GM21619 (cell line): ENCODE measurements around the gene ITIH4.

Experiments
- ATAC-seq: cut with Tn5 transposase; IDR thresholded peaks from one replicate; pipeline ENCODE4 v1.9.1; 2021; ENCODE audit not compliant: unreplicated experiment

Gene ITIH4

GRCh38 chr3:52834871-52835501 lies 4.5 kb upstream of the ITIH4 start, which contains the start of gene MUSTN1:
Gene MUSTN1 (minus strand): TSS chr3:52835019. CDS start chr3:52834948, 71 bp downstream.
- no peak for ATAC-seq

GRCh38 chr3:52833202-52833601 lies 2.7 kb upstream of the ITIH4 start:
- ATAC-seq, result no peak

GRCh38 chr3:52831500-52832301 lies 1.2 kb upstream of the ITIH4 start:
- ATAC-seq, result no peak

- no peak for ATAC-seq
Observed at GRCh38 chr3:52829906-52830463, 487 bp downstream of the ITIH4 start.

- no peak for ATAC-seq
Observed at GRCh38 chr3:52829482-52829881, 990 bp downstream of the ITIH4 start.

GRCh38 chr3:52827866-52828376 lies 2.6 kb downstream of the ITIH4 start:
- no peak for ATAC-seq

- ATAC-seq, result no peak
Observed at GRCh38 chr3:52827441-52827840, 3.0 kb downstream of the ITIH4 start.

GRCh38 chr3:52824037-52824436 lies 6.4 kb downstream of the ITIH4 start:
- no peak for ATAC-seq

GRCh38 chr3:52822363-52822762 lies 8.1 kb downstream of the ITIH4 start:
- no peak for ATAC-seq

- no peak for ATAC-seq
Observed at GRCh38 chr3:52820736-52821135, 9.7 kb downstream of the ITIH4 start.

- ATAC-seq, result no peak
Observed at GRCh38 chr3:52819936-52820335, 10.5 kb downstream of the ITIH4 start.

GRCh38 chr3:52817860-52818259 lies 12.6 kb downstream of the ITIH4 start:
- no peak for ATAC-seq

- no peak for ATAC-seq
Observed at GRCh38 chr3:52817221-52817620, 13.3 kb downstream of the ITIH4 start.

GRCh38 chr3:52816654-52817053 lies 13.8 kb downstream of the ITIH4 start:
- ATAC-seq, result no peak

GRCh38 chr3:52816199-52816598 lies 14.3 kb downstream of the ITIH4 start:
- no peak for ATAC-seq

- ATAC-seq, result no peak
Observed at GRCh38 chr3:52813810-52814209, 16.7 kb downstream of the ITIH4 start.

GRCh38 chr3:52811452-52812011 lies 18.9 kb downstream of the ITIH4 start:
- no peak for ATAC-seq

- ATAC-seq, result no peak
Observed at GRCh38 chr3:52810923-52811322, 19.5 kb downstream of the ITIH4 start.

- no peak for ATAC-seq
Observed at GRCh38 chr3:52809662-52810377, 20.7 kb downstream of the ITIH4 start.

- ATAC-seq, result no peak
Observed at GRCh38 chr3:52809149-52809548, 21.3 kb downstream of the ITIH4 start.
